Activated CD4-positive, alpha-beta T cell treated with anti-CD3 and anti-CD28 coated beads for 1 hour (primary cell): ENCODE measurements around the gene PAGE4.

Source experiments
- DNase-seq: peaks from one replicate; pipeline ENCODE4 v3.0.0-alpha.2; 2020

Gene PAGE4, protein sequence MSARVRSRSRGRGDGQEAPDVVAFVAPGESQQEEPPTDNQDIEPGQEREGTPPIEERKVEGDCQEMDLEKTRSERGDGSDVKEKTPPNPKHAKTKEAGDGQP

DNA sequence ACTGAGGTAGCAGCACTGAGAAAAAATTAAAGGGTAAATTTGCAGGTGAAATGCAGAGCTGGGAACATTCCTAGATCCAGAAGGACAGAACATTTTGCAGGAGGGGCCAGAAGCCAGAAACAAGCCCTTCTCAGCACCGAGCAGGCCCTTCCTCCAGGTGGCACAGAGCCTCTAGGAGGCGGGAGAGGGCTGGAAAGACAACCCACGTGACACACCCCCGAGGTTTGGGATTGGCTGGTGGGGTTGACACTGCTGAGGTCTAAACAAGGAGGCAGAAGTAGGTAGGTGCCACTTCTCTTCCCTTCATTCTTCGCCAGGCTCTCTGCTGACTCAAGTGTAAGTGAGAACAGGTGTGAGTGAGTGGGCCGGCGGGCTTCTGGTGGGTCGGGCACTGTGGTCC is at the start of gene PAGE4:
TSS of gene PAGE4 (plus strand) at position 288 of the 400 bp plus-strand sequence. CDS start 1,126 bp downstream, outside the sequence.
- DNase-seq, result no peak

DNA sequence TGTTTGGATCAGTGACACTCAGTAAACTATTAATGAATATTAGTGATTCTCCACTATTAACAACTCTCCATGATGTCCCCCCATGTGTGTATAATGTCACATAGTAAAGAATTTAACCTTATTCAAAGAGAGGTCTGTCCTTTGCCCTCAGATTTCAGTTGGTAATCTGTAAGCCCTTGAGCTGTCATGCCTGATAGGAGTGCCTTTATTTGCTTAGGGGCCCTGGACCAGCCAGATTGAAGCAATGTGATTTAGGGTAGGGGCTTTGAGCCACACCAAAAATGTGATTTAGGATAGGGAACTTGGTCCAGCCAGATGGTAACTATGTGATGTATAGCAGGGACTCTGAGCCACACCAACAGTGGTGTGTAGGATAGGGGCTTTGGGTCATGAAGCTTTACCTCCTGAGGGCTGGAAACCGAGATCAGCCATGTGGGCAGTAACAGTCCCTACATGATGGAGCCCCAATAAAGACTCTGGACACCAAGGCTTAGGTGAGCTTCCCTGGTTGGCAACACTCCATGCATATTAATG is 44.3 kb upstream of the PAGE4 start:
- DNase-seq, result no peak

DNA sequence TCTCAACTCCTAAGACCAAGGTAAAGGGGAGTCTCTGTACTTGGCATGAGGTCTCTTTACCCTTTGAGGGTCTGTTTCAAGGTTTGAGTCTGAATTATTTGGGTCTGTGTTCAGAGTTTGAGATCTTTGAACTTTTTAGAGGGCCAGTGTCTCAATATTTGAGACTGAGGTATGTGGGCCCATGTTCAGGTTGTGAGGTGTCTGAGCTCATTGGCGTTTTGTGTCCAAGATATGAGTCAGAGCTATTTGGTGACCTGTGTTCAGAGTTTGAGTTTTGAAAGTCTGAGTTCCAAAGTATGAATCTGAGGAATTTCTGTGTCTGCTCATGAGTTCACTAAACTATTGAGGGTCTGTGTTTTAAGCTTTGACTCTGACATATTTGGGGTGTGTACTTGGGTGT is 36.7 kb upstream of the PAGE4 start:
- DNase-seq, result no peak

DNA sequence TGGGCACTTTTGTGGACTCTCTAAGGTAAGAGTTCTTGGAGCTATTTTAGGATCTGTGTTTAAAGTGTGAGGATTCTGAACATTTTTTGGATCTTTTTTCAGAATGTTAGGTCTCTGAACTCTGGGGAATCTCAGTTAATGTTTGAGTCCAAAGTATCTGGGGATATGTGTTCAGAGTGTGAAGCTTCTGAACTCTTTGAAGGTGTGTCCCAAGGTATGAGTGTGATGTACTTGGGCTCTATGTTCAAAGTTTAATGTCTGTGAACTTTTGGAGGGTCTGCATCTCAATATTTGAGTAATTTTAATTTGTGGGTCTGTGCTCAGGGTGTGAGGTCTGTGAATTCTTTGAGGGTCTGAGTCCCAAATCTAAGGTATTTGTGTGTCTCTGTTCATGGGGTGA is 35.4 kb upstream of the PAGE4 start:
- no peak for DNase-seq

DNA sequence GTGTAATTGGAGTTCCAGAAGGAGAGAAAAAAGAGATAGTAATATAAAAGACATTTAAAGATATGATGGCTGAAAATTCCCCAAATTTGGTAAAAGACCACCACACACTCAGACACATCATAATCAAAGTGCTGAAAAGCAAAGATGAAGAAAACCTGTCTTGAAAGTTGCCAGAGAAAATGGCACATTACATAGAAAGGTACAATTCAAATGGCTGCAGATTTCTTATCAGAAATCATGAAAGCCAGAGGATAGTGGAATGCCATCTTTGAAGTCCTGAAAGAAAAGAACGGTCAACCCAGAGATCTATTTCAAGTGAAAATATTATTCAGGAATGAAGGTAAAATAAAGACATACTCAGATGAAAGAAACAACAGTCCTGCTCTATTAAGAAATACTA is 29.3 kb upstream of the PAGE4 start:
- DNase-seq, result no peak

DNA sequence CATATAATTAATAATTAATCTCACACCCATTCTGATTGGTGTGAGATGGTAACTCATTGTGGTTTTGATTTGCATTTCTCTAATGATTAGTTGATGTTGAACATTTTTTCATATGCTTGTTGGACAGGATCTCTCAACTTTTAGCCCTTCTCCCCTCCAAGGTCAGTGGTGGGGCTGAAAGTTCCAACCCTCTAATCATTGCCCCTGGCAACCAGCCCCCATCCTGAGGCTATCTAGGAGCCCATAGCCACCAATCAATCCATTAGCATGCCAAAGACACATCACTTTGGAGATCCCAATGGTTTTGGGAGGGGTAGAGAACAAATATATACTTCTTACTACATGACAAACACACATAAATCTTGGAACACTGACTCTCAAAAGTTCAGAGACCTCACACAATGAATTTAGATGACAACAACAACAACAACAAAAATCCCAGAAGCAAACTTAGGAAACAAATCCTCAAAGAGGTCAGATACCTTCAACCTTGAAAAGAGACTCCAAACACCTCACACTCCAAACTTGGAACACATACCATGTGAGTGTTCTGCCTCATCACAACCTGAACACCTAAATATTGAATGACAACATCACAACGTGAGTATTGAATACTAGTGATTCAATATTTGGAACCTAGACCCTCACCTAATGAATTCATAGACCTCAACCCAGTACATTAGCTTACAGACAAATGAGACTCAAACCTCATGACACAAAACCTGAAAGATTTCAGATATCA is 19.0 kb upstream of the PAGE4 start:
- DNase-seq, result no peak

DNA sequence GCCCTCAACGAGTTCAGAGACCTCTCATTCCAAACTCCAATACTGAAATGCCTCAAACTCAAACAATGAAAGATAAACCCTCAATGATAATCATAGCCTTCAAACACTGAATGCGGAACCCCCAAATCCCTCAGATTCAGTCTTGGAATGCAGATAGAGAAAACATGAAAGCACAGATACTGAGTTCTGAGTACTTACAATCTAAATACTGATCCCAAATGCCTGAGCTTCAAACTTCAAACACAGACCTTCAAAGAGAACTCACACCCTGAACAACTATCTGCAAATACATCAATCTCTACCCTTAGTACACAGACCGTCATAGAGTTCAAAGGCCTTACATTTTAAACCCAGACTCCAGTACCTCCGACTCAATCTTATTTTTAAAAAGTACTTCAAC is 16.9 kb upstream of the PAGE4 start:
- DNase-seq, result no peak

DNA sequence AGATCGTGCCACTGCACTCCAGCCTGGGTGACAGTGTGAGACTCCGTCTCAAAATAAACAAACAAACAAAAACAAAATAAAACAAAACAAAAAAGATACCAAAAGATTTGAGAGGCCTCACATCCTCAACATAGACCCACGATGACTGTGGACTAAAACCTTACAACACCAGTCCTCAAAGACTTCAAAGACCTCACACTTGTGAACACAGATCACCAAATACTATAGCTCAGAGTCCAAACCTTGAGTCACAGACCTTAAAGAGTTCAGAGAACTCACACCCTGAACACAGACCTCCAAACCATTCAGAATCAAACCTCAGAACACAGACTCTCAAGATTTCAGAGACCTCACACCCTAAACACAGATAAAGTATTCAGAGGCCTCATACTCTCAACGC is 12.7 kb upstream of the PAGE4 start:
- no peak for DNase-seq

DNA sequence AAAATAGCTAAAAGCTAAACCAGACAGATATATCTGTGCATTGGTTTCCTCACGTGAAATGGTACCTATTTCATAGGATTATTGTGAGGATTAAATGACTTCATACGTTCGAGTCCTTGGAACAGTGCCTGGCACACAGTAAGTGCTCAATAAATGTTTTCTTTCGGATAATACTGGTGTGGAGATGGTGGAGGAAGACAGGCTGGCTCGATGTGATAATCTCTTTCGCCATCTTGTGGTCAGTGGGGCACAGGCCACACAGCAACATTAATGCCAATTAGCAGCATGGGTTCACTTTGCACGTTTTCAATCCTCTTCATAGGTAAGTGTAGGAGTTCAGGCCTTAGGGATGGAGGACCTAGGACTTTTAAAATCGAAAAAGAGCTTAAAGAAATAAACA is 9.3 kb downstream of the PAGE4 start:
- DNase-seq, result no peak

DNA sequence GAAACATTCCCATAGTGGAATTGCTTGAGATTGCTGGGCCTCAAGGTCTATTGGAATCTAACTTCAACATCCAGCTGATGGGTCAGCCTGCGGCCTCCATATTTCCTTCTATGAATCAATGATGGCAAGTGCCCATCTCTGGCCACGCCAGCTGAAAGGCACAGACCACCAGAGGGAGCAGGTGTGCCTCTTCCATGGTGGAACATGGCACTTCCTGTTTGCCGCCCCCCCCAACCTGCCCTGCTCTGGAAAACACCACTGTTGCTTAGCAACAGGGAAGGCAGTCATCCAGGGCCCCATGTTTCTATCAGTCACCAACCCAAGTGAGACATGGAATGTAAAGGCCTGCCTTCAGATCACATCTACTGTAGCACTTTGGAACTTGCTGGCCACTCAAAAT is 11.6 kb downstream of the PAGE4 start:
- peak; percentile 10 for DNase-seq

DNA sequence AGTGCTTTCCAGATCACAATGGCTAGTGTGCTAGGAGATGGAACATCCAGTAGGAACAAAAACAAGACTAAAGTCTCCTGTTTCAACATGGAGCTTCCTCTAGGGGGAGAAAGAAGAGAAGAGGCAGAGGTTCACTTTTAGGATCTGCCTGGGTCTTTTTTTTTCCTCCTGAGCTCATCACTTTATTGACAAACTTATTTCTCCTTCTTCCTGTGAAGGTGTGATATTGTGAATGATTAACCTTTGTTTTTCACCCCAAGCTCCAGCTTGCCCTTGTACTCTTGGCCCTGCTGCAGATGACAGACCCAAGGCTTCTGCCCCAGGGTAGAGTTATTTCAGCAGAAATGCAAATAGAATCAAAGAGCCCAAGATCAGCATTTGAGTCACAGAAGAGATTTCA is 13.5 kb downstream of the PAGE4 start:
- no peak for DNase-seq

DNA sequence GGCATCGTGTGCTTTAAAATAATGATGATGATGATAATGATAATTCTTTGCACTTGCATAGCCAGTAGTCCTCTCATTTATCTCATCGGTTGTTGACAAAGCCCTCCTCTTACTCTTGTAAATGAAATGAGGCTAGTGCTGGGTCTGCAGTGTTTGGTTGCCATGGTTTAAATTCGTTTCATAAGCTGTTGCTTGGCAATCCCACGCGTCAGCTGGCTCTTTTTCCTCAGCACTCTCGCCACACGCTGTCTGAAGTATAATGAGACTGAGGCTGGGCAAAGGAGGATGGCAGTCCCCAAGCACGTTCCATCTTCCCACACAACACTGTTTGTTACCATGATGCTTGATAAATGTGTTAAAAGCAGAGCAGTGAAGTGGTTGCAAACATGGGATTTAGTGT is 15.5 kb downstream of the PAGE4 start:
- no peak for DNase-seq

DNA sequence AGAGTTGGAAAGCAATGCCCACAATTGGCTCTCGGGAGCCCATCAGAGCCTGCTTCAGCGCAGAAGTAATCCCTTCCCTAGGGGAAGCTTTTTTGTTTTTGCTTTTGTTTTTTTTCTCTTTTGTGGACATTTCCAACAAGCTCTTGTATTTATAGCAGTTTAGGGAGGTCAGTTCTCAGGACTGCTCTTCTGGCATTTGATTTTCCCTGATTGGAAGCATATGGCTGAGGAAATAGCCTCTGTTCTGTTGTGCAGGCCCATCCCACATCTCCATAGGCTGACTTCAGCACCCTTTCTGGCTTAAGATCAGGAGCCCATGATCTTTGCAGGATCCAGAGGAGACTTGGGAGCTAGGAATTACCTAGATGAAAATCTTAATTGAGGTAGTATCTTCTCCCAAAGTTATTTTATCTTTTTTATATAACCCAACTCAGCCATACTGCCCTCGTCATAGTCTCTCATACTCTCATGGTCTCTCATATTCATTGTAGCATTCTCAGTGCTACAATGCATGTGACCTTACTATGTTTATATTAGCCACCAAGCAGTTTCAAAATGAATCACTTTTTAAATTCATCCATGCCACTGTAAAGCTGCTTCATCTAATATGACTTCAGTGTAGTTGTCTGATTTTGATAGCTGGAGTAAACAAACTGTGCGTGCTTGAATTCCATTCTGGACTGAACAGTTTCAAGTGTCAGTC is 16.7 kb downstream of the PAGE4 start:
- DNase-seq, result no peak

DNA sequence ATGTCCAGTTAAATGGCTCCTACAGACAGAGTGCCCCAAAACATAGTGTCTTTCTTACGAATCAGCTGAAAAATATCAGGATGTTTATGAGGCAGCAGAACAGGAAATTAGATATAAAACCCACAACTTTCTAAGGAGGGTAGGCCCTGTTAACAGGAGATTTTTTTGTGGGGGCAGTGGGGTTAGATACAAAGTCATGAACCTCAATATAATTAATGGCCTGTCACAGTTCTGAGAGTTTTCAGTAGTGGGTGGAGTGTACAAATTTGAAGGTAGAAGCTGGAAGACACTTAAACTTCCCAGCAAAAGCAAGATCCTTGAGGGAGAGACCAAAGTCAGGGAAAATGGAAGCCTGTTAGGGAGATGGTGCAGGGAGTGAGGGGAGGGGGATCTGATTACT is 17.4 kb downstream of the PAGE4 start:
- no peak for DNase-seq

DNA sequence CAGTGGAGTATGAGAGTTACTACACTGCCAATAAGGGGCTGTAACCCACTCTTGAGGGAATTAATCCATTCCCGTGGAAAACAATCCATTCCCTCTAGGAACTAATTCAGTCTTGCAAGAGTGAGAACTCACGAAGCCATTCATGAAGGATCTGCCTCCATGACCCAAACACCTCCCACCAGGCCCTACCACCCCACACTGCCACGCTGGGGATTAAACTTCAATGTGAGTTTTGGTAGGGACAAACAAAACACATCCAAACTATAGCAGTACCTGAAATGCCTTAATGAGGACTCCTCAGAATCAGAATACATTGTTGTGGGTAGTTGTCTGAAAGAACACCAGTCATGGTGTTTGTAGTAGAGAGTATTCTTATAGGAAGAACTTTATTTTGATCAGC is 19.2 kb downstream of the PAGE4 start:
- no peak for DNase-seq

DNA sequence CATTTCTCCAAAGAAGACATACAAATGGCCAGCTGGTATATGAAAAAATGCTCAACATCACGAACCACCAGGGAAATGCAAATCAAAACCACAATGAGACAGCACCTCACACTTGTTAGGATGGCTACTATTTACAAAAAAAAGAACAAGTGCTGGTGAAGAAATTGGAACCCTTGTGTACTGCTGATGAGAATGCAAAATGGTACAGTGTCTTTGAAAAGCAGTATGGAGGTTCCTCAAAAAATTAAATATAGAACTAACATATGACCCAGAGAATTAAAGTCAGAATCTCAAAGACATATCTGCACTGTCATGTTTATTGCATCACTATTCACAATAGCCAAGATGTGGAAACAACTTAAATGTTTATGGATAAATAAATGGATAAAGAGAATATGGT is 20.9 kb downstream of the PAGE4 start:
- no peak for DNase-seq

DNA sequence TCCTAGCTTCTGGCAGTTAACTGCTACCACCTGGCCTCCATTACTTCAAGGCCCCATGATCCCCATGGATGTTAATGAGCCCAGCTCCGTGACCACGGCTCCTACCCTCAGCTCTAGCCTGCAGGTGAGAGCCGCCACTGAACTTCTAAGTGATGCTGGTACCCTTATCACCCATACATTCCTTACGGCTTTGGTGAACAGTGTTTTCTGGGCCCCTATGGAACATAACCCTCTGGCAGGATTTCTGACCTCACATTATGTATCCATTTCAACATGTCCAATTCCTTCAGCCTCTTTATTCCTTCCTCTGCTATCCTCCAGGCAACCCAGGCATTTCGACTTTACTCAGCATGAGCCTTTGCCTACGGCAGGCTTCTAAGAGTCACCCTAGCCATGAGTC is 24.6 kb downstream of the PAGE4 start:
- no peak for DNase-seq

DNA sequence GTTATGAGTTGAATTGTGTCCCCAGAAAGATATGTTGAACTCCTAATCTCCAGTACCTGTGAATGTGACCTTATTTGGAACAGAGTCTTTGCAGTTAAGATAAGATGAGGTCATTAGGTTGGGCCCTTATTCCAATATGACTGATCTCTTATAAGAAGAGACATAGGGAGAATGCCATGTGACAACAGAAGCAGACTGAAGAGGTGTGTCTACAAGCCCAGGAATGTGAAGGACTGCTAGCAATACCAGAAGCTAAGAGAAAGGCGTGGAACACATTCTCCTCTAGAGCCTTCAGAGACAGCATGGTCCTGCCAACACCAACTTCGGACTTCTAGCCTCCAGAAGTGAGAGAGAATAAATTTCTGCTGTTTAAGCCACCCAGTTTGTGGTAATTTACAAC is 27.7 kb downstream of the PAGE4 start:
- no peak for DNase-seq

DNA sequence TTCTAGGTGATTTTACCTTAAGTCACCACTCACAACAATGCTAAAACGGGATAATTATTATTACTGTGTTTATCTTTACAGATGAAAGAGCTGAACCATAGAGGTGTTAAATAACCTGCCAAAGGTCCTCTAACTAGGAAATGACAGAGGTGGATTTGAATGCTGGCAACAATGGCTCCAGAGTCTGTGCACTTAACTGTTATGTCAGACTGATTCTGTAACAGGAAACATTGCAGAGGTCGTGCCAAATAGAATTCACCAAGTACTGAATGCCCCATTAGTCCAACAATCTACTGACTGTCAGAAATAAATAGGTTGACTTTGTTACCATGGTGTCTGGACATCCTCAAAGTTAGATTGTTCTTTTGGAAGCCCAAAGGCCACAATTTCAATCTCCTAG is 29.2 kb downstream of the PAGE4 start:
- no peak for DNase-seq

DNA sequence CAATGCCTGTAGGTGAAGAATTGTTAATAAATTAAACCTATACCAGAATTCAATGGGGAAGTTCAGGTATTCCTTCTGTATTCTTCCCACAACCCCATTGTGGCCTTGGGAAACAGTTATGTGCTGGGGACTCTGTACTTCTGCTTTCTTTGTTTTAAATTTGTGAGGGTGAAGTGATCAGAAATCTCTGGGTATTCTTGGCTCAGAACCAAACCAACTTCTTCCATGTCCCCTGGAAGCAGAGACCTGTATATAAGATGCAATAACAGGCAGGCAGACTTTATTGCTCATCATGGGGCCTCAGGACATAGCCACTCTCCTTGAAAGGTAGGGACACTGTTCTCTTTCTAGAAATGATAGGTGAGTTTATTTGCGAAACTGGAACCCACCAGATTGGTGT is 30.4 kb downstream of the PAGE4 start:
- no peak for DNase-seq

DNA sequence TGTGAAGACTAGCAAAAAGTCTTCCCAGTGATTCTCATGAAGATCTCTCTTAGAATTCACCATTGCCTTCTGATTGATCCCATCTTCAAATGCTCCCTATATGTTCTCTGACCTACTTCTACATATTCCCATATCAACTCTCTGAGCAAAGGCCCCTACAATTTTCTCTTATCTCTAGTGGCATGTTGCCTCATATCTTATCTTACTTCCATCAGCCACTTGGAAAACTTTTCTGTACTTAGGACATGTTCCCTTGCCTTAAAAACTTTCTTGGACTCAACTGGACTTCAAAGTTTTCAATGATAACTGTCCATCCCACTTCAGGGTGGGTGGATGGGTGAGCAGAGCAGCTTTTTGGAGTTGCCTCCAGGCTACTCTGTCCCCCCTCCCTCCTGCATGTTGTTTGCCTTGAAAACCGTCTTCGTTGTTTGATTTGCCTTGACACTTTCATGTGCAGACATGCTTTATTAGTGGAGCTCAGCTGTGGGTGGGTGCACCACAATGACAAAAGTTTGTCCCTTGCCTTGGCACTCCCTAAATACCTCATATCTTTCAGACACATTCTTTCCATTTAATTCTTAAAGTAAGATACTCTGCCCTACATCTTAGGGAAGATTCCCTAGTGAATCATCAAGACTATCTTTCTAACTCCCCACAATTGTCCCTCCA is 31.9 kb downstream of the PAGE4 start:
- no peak for DNase-seq

DNA sequence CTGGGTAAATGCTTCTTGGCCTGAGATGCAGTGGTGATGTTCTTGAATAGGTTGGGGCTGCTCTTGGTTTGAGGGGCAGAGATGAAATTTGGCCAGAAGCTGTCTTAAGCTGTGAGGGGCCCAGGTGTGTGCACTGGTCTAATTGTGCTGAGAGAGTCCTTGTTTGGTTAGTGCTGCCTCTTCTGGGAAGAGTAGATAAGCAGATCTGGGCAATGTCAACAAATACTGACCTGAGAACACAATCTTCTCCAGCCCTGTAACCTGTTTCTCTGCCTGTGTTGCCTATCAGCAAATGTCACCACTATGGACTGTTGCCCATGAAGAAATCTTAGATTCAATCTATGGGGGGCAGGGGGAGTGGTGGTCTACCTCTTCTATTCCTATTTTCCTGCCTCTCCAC is 33.0 kb downstream of the PAGE4 start:
- no peak for DNase-seq

DNA sequence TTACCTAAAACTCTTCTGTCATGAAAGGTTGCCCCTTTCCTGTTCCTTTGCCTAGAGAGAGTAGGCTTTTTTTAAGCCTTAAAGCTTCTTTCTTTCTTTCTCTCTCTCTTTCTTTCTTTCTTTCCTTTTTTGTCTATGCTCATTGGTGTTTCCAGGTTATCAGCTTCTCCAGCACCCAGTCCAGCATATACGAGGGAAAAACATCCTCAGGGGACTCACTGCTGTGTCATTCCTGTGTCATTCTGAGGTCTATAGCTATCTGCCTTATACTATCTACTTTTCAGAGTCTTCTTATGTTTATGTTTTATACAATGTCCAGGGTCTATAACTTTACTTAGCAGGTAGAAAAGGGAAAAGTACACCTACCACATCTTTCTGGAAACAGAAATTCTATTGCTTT is 39.6 kb downstream of the PAGE4 start:
- no peak for DNase-seq

DNA sequence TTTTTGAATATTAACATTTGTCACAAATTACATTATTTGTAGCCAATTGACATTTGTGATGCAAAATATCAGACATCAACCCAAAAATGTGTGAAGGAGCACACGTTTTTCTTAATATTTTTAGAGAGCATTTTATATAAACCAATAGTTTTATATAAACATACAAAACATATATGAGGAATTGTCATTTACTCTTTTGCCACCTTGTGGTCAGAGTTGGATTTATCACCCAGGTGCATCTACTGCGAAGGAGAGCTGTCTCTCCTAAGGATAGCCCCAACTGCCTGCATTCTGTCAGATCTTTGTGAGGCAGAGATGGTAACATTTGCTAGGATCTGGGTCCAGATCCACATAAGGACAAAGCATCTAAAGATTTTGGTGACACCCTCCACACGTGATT is 47.6 kb downstream of the PAGE4 start:
- no peak for DNase-seq
